SKM-1 (cell line): Measurements from ENCODE around the gene SLC25A21.

Source experiments
- DNase-seq: peaks from one replicate; lab custom pipeline; 2025; ENCODE audit not compliant: unreplicated experiment; lab: John Stamatoyannopoulos, UW

Gene SLC25A21

GRCh38 chr14:36784541-36784940 is 387.9 kb downstream of the SLC25A21 start:
- no peak for DNase-seq

- DNase-seq, result no peak
These were observed 390.5 kb downstream of the SLC25A21 start for GRCh38 chr14:36781897-36782296.

- DNase-seq, result no peak
These were observed 398.8 kb downstream of the SLC25A21 start for GRCh38 chr14:36773558-36773957.

DNA sequence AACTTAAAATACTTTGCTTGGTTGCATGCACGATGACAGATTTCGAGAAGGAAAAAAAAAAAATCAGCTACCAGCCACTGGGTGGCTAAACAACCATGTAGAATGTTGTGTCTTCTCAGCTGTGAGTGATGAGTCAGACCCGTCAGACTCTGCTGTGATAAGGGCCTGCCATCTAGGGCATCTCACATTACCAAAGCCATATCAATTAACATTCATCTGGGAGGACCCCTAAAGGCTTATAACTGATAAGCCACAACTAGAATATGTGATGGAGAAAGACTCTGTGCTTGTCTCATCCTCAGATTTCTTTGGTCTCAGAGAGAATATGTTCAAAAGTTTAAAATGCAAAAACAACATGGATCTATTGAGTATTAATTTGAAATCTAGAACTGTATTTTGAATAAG is 399.3 kb downstream of the SLC25A21 start:
- no peak for DNase-seq

DNA sequence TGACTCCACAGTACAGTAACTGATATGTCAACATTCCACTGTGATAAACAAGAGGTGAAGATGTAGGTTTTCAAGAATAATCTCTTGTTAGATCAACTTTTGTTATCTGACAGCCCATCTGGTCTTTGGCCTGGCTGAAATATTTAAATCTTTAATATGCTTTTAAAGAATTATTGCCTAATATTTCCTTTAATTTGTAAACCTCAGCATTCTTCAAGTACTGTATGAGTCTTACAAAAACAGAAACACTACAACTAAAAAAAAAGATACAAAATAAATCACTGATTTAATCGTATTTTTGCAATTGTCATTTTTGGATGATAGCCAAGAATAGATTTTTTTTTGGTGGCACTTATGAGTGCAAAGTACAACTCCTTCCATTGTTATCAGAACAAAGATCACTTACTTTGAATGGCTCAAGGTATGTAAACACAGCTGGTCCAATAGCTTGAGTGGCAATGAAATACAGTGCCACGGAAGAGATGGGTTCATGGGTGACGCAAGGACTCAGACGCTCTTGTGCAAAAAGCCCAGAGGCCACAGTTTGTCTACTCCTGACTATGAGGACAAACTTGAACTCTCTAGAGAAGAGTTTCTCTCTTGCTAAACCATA is 401.3 kb downstream of the SLC25A21 start:
- no peak for DNase-seq

DNA sequence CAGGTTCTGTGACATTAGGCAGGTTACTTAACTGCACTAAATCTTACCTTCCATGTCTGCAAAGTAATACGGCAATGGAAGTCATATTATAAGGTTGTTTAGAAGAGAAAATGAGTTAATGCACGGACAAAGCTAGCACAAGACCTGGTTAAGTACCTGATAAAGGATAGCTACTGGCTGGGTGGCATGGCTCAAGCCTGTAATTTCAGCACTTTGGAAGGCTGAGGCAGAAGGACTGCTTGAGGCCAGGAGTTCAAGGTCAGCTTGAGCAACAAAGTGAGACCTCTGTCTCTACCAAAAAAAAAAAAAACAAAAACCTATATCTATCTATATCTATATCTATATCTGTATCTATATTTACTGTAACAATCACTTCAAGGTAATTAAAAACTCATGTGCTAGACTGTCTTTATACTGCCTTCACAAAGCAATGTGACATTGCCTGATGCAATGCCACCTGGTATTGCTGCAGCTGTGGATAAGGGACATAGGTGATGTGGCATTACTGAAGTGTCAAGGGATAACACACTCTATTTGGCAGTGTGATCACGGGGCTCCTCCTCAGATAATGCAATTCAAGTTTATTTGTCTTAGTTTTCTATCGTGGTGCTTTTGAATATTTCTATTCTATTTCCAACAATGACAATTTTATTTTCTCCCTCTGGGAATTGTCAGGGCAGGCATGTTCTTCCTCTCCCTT is 403.6 kb downstream of the SLC25A21 start:
- no peak for DNase-seq

GRCh38 chr14:36767603-36768281 is 404.7 kb downstream of the SLC25A21 start:
- no peak for DNase-seq

GRCh38 chr14:36766974-36767373 is 405.4 kb downstream of the SLC25A21 start:
- no peak for DNase-seq

- no peak for DNase-seq
These were observed 414.4 kb downstream of the SLC25A21 start for GRCh38 chr14:36757734-36758601.

DNA sequence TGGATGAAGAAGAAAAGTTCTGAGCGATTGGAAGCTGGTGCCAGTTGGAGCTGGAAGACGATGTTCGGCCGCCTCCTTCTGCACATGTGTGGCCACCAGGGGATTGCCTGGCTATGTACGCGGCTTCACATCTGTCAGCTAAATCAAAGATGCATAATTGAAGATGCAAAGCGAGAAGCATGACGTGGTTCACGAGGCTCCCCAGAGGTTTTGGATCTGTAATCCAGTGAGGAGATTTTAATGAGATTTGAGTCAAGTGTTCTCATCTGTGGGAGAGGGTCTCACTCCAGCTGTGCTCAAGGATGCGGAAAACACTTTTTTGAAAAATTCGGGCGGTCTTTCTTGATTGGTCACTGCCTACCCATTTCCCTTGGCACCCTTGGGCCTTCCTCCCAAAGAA is 416.2 kb downstream of the SLC25A21 start:
- DNase-seq, result no peak

DNA sequence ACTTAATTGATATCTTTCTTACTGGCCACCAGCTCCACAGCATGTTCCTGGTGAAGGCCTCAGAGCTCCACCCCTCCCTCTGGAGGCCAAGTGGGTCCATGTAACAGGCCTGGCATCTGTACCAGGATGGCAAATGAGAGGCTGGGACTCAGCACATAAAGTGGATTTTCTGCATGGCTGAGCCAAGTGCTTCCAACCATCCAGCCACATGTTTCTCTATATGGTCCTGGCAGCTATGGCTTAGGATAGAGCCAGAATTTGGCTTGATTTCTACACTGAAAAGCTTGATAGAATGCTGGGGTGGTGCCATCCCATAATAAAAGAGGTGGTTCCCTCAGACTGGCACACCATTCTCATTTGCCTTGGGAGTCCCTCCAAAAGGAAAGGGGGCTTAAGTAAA is 416.6 kb downstream of the SLC25A21 start:
- no peak for DNase-seq

GRCh38 chr14:36751920-36752319 is 420.5 kb downstream of the SLC25A21 start:
- DNase-seq, result no peak

DNA sequence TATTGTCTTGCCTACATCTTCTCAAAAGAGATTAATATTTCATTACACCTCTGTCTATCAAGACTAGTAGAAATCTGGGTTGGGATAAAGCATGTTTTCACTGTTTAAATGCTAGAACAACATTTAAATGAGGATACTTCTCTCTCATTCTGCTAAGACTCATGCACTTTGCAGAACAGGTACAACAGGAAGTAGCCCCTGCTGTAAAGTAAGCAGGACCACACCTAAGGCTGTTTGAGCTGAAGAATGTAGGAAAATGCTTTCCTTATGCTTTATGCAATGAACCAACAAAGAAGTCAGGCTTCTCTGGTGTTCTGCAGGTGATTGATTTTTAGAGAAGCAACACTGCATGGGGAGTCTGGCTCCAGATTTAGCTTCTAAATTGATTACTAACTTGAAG is 421.3 kb downstream of the SLC25A21 start:
- no peak for DNase-seq

- DNase-seq, result no peak
These were observed 422.2 kb downstream of the SLC25A21 start for GRCh38 chr14:36750244-36750643.

GRCh38 chr14:36748610-36749213 is 423.7 kb downstream of the SLC25A21 start:
- no peak for DNase-seq

- no peak for DNase-seq
These were observed 424.8 kb downstream of the SLC25A21 start for GRCh38 chr14:36747411-36748184.

DNA sequence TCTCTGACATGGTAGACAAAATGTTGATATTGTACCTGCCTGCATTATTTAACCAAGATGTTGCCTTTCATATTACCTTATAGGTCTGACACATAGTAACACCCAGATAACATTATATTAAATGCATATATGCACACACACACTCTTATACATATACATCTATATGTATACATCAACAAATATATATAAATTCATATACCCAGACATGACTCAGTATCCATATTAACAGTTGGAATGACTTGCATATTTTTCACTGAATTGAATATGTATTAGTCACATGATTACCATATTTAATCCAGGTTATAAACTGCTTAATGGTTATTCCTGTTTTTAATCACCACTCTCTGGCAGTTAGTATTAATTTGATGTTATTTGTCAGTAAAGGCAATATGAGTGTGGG is 425.5 kb downstream of the SLC25A21 start:
- DNase-seq, result no peak

DNA sequence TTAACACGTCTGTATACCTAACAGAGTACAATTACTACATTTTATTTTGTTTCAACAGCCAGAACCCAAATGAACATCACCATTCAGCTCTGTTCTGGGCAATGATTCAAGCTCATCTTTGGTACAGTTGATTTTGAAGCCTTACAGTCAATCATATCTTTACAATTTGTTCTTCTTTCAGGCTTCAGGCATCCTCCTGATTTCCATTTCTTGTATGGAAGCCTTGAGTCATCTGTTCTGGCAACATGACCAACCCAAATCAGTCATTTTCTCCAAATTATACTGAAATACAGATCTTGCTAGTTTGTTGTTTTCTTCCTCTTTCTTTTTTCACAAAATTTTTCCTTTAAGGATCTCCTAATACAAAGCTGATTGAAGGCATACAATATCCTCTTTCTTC is 430.5 kb downstream of the SLC25A21 start:
- no peak for DNase-seq

- DNase-seq, result no peak
These were observed 434.1 kb downstream of the SLC25A21 start for GRCh38 chr14:36738269-36738668.

DNA sequence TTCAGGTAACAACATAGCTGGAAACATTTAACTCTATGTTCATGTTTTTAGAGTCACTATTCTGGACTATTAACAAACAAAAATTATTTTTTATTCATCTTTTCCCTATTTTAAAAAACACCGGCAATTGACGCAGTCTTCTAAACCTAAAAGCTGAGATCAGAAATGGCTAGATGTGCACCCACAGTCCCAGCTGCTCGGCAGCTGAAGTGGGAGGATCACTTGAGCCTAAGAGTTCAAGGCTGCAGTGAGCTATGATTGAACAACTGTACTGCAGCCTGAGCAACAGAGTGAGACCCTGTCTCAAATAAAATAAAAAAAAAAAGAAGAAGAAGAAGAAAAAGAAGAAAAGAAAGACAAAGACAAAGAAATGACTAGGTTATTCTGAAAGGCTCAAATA is 446.3 kb downstream of the SLC25A21 start:
- DNase-seq, result no peak
